ENCODE results near the gene RAPGEF1.

GRCh38 chr9:131772940-131773339, 33.1 kb upstream of the RAPGEF1 start:
- no peak for TF ChIP-seq EZH2 (IDR thresholded peaks at IDR 0.05; ENCODE audit: low read depth, unreplicated experiment)
- no peak for TF ChIP-seq CTCF (conservative IDR thresholded peaks at IDR 0.05; ENCODE audit: low read depth in 2 of 2)
- no peak for TF ChIP-seq REST (IDR thresholded peaks at IDR 0.05; ENCODE audit: unreplicated experiment)
- TF ChIP-seq EZH2phosphoT487 (IDR thresholded peaks at IDR 0.05; ENCODE audit: unreplicated experiment): no peak
- no peak for TF ChIP-seq POLR2AphosphoS5 (IDR thresholded peaks at IDR 0.05; ENCODE audit: low read depth)
- no peak for TF ChIP-seq CREB1 (CRISPR knock-in tag; IDR thresholded peaks at IDR 0.05; ENCODE audit: low read depth)
- no peak for TF ChIP-seq ZNF331 (CRISPR knock-in tag; IDR thresholded peaks at IDR 0.05; ENCODE audit: low read depth)
- TF ChIP-seq ETS1 (IDR thresholded peaks at IDR 0.05): no peak
- TF ChIP-seq JUNB (IDR thresholded peaks at IDR 0.05; ENCODE audit: unreplicated experiment): no peak
- TF ChIP-seq NANOG (IDR thresholded peaks at IDR 0.05; ENCODE audit: borderline replicate concordance): no peak
- TF ChIP-seq STAT1 (IDR thresholded peaks at IDR 0.05; ENCODE audit: unreplicated experiment): no peak
